HepG2 (cell line): Measurements from ENCODE around the gene NDOR1. TPM values are rescaled to one million over a fixed set of nuclear protein-coding genes. Genes with fewer than 3 reads are reported as not detected.

Experiments
- DPF2 ChIP-seq: sonication (generic); formaldehyde crosslinking; IDR thresholded peaks from 2 replicates; pipeline ENCODE4 v1.4.0; 2020; ENCODE audit warnings: mild to moderate bottlenecking, low read depth, missing genetic modification reagents, borderline replicate concordance
- KLF15 ChIP-seq: sonication (generic); formaldehyde crosslinking; IDR thresholded peaks from 2 replicates; pipeline ENCODE4 v1.8.1; 2023; ENCODE audit warnings: borderline replicate concordance, mild to moderate bottlenecking, inconsistent platforms, missing genetic modification reagents, mixed read lengths
- MEIS1 ChIP-seq: sonication (generic); formaldehyde crosslinking; IDR thresholded peaks from 2 replicates; pipeline ENCODE4 v1.9.0; 2021; ENCODE audit warnings: mild to moderate bottlenecking, missing genetic modification reagents, moderate library complexity, borderline replicate concordance
- PBX3 ChIP-seq: sonication (generic); formaldehyde crosslinking; IDR thresholded peaks from 2 replicates; pipeline ENCODE4 v1.8.1; 2023; ENCODE audit warnings: missing genetic modification reagents, inconsistent platforms, borderline replicate concordance
- POGK ChIP-seq: sonication (generic); formaldehyde crosslinking; conservative IDR thresholded peaks from 2 replicates; pipeline ENCODE4 v1.8.0; 2022; ENCODE audit warnings: mild to moderate bottlenecking, moderate library complexity, missing genetic modification reagents
- RBM39 ChIP-seq: fragments of 200-400 bp; formaldehyde crosslinking; IDR thresholded peaks from one replicate; pipeline ENCODE4 v1.6.1; 2018; ENCODE audit warnings: antibody characterized with exemption, mild to moderate bottlenecking, low read depth, low read length; ENCODE audit not compliant: poor library complexity, severe bottlenecking
- SP2 ChIP-seq: sonication (generic); formaldehyde crosslinking; IDR thresholded peaks from 2 replicates; pipeline ENCODE4 v1.5.1; 2020; ENCODE audit warnings: mild to moderate bottlenecking, missing genetic modification reagents
- TBX2 ChIP-seq: sonication (generic); formaldehyde crosslinking; IDR thresholded peaks from 2 replicates; pipeline ENCODE4 v1.5.0; 2020; ENCODE audit warnings: missing genetic modification reagents, mild to moderate bottlenecking, borderline replicate concordance
- U2AF1 ChIP-seq: fragments of 200-400 bp; formaldehyde crosslinking; optimal IDR thresholded peaks from 2 replicates; pipeline ENCODE3; 2017; ENCODE audit warnings: mild to moderate bottlenecking, low read depth, low read length
- ZBTB40 ChIP-seq, 2 experiments: fragments of 450-650 bp in 1 of 2; sonication (generic) in 1 of 2; formaldehyde crosslinking in 1 of 2; IDR thresholded peaks; 2 replicates each; pipeline versions ENCODE4 v1.6.1 to v1.8.0; 2016 to 2022; ENCODE audit warnings: antibody characterized with exemption in 1 of 2, mild to moderate bottlenecking in 1 of 2, missing genetic modification reagents in 1 of 2
- ZMYM4 ChIP-seq: sonication (generic); formaldehyde crosslinking; IDR thresholded peaks from 2 replicates; pipeline ENCODE4 v1.8.1; 2023; ENCODE audit warnings: mild to moderate bottlenecking, missing genetic modification reagents
- ZNF607 ChIP-seq: sonication (generic); formaldehyde crosslinking; IDR thresholded peaks from 2 replicates; pipeline ENCODE4 v1.5.1; 2020; ENCODE audit warnings: missing genetic modification reagents, mild to moderate bottlenecking, borderline replicate concordance
- polyA plus RNA-seq, 8 experiments: library from polyadenylated mRNA; depleted of rRNA in 3 of 8; stranded (reverse) in 7 of 8; unstranded in 1 of 8; fragments of >200 nt; fragmentation: Illumina TruSeq in 4 of 8; extraction: Trizol in 4 of 8; gene quantifications; 2 replicates each; pipeline versions ENCODE4 v1.2.1 to v1.2.3, GENCODE V29; 2011 to 2016; ENCODE audit warnings: low read depth in 4 of 8, missing spikeins in 1 of 8, mixed read lengths in 1 of 8; ENCODE audit not compliant: insufficient read depth in 1 of 8
- total RNA-seq, 5 experiments: library from RNA; depleted of rRNA; stranded (reverse); fragments of >200 nt; fragmentation: Illumina TruSeq; extraction: Trizol; gene quantifications; 2 replicates each; pipeline ENCODE4 v1.2.3, GENCODE V29; 2016; ENCODE audit warnings: low read depth in 1 of 5

NDOR1 gene
- total and polyA plus RNA-seq, 2 of the 13 experiments (the other 11 are each of a cell fraction or from before 2014, with no cell fraction given): 3.6 to 8.7 TPM

GRCh38 chr9:137223078-137223970 lies 17.8 kb downstream of the NDOR1 start (continued):
- TF ChIP-seq POGK (CRISPR knock-in tag): no peak; the same call in 1 of the 2 replicates
- peak; percentile 61; the same call in 1 of the 2 replicates for TF ChIP-seq MEIS1 (CRISPR knock-in tag)
- peak; percentile 59 for TF ChIP-seq ZBTB40 (IDR thresholded peaks at IDR 0.05)
- TF ChIP-seq ZBTB40 (CRISPR knock-in tag; IDR thresholded peaks at IDR 0.05): no peak; the same call in 1 of the 2 replicates
- peak; percentile 39 for TF ChIP-seq TBX2 (CRISPR knock-in tag)
- no peak for TF ChIP-seq PBX3 (CRISPR knock-in tag)
- no peak for TF ChIP-seq DPF2
- peak; percentile 60 for TF ChIP-seq U2AF1
- TF ChIP-seq RBM39: no peak
- TF ChIP-seq SP2: peak; percentile 89
- TF ChIP-seq KLF15: no peak
- TF ChIP-seq ZMYM4 (CRISPR knock-in tag): 0 out of 2 replicates have a peak, but pooled peaks have one; percentile 6
- 0 out of 2 replicates have a peak, but pooled peaks have one; percentile 9 for TF ChIP-seq ZNF607
